ENCODE results near the gene ECSIT.

- TF ChIP-seq CTCF (IDR thresholded peaks at IDR 0.05 in 8 of 11, conservative IDR thresholded peaks at IDR 0.05 in 3 of 11) = no peak
- no peak for TF ChIP-seq POLR2A (IDR thresholded peaks at IDR 0.05)
- TF ChIP-seq POLR2AphosphoS5 (IDR thresholded peaks at IDR 0.05) = no peak
These were observed 11.7 kb upstream of the ECSIT start for GRCh38 chr19:11540645-11541044.
